Activated CD4-positive, alpha-beta T cell treated with anti-CD3 and anti-CD28 coated beads for 36 hours (primary cell): ENCODE results near the gene TMEM231. TPM values are rescaled to one million over a fixed set of nuclear protein-coding genes. Genes with fewer than 3 reads are reported as not detected.
"Not testable (repeated sequence)": the region's sequence is repeated elsewhere in the genome, so short reads cannot be mapped to it uniquely, and the experiment has no call there.

ENCODE experiments used
- ATAC-seq: fragments of 200-7000 bp; cut with Tn5 transposase; one replicate; pipeline ENCODE4 v1.10.0; 2021; ENCODE audit warnings: mild to moderate bottlenecking, moderate library complexity
- CTCF ChIA-PET: fragments of 350-600 bp; sonication (Branson Sonifier 250); formaldehyde crosslinking; loops from one replicate; lab custom pipeline; 2021; ENCODE audit warnings: antibody characterized with exemption; lab: Charles Lee
- POLR2A ChIA-PET: fragments of 350-600 bp; sonication (Branson Sonifier 250); formaldehyde crosslinking; loops from one replicate; lab custom pipeline; 2021; ENCODE audit warnings: antibody characterized with exemption, inconsistent platforms; lab: Charles Lee
- DNase-seq: peaks from one replicate; pipeline ENCODE4 v3.0.0-alpha.2; 2020
- H3K27ac Mint-ChIP-seq: one replicate; pipeline ENCODE4 v1.8.0; 2021; ENCODE audit warnings: mixed read lengths
- H3K27me3 Mint-ChIP-seq: one replicate; pipeline ENCODE4 v1.8.0; 2021; ENCODE audit warnings: mixed read lengths
- H3K36me3 Mint-ChIP-seq: one replicate; pipeline ENCODE4 v1.8.0; 2021; ENCODE audit warnings: low read depth, mixed read lengths
- H3K4me1 Mint-ChIP-seq: one replicate; pipeline ENCODE4 v1.8.0; 2021; ENCODE audit warnings: mixed read lengths
- H3K4me3 Mint-ChIP-seq: one replicate; pipeline ENCODE4 v1.8.0; 2021; ENCODE audit warnings: mild to moderate bottlenecking, moderate library complexity, mixed read lengths
- H3K9me3 Mint-ChIP-seq: one replicate; pipeline ENCODE4 v1.8.0; 2021; ENCODE audit warnings: low read depth, mixed read lengths
- intact Hi-C, 2 experiments: fragments of 100-400 bp; cut with DNase I in 1 of 2; cut with micrococcal nuclease in 1 of 2; formaldehyde crosslinking; loops; one replicate each; pipeline versions ENCODE4 v1.14.2 to v1.15.1; 2022 to 2024; cut with DNase I, micrococcal nuclease
- total RNA-seq, 2 experiments: library from RNA; stranded (reverse); gene quantifications; one replicate each; pipeline ENCODE4 v1.2.3, GENCODE V29; 2021

The TMEM231 gene
- total RNA-seq, 2 experiments from 2014 or later: 3.6 to 4.1 TPM

DNA sequence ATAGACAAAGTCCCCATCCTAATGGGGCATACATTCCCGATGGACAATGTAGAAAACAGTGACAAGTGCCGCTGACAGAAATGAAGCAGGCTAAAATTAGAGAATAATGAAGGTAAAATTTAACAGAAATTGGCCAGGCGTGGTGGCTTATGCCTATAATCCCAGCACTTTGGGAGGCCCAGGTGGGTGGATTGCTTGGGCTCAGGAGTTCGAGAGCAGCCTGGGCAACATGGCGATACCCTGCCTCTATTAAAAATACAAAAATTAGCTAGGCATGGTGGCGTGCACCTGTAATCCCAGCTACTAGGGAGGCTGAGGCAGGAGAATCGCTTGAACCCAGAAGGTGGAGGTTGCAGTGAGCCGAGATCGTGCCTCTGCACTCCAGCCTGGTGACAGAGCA lies 7.6 kb downstream of the TMEM231 start:
- DNase-seq, H3K4me3 Mint-ChIP-seq, H3K27ac Mint-ChIP-seq, POLR2A ChIA-PET, H3K36me3 Mint-ChIP-seq, CTCF ChIA-PET, intact Hi-C loops, ATAC-seq, H3K9me3 Mint-ChIP-seq, H3K27me3 Mint-ChIP-seq, H3K4me1 Mint-ChIP-seq: not testable (repeated sequence)

DNA sequence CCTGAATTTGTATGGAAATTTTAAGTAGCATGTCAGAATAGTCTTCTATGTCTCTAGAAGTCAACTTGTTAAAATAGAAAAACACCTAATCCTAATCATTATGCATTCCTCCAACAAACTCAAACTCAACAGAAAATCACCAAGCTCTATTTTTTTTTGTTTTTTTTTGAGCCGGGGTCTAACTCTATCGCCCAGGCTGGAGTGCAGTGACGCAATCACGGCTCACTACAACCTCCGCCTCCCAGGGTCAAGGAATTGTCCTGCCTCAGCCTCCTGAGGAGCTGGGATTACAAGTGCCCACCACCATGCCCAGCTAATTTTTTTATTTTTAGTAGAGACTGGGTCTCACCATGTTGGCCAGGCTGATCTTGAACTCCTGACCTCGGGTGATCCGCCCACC lies 9.8 kb downstream of the TMEM231 start:
- Mint-ChIP-seq H3K36me3 (peaks cover 2% of the 10 kb centered on the region), H3K4me1 (peaks cover 4% of the 10 kb centered on the region), H3K4me3 (no peak overlapping the region), H3K27ac (no peak overlapping the region), H3K27me3 (no peaks in the 10 kb centered on the region), H3K9me3 (no peaks in the 10 kb centered on the region)
- intact Hi-C loops: no loop called here
- no peak for DNase-seq
- ChIA-PET CTCF (interaction anchor here (0.6 kb wide), 1 partner anchor 8 kb away, joined by 4 read pairs; no protein-coding TSS in a partner anchor), POLR2A (no interaction called here)
- ATAC-seq: no peak

- ATAC-seq, DNase-seq, H3K27ac Mint-ChIP-seq, H3K4me1 Mint-ChIP-seq, H3K9me3 Mint-ChIP-seq, H3K27me3 Mint-ChIP-seq, POLR2A ChIA-PET, H3K36me3 Mint-ChIP-seq, intact Hi-C loops, H3K4me3 Mint-ChIP-seq: not testable (repeated sequence)
- CTCF ChIA-PET: interaction anchor here (0.6 kb wide), 1 partner anchor 8 kb away, joined by 4 read pairs; no protein-coding TSS in a partner anchor
Measured at GRCh38 chr16:75545879-75546278, 10.2 kb downstream of the TMEM231 start.

GRCh38 chr16:75542462-75542861 lies 13.6 kb downstream of the TMEM231 start:
- CTCF ChIA-PET, H3K36me3 Mint-ChIP-seq, H3K27ac Mint-ChIP-seq, H3K4me3 Mint-ChIP-seq, H3K27me3 Mint-ChIP-seq, DNase-seq, H3K9me3 Mint-ChIP-seq, H3K4me1 Mint-ChIP-seq, POLR2A ChIA-PET, ATAC-seq, intact Hi-C loops: not testable (repeated sequence)

- Mint-ChIP-seq H3K4me3 (no peak overlapping the region), H3K27ac (no peak overlapping the region), H3K36me3 (peaks cover 2% of the 10 kb centered on the region), H3K27me3 (no peaks in the 10 kb centered on the region), H3K9me3 (no peaks in the 10 kb centered on the region), H3K4me1 (no peaks in the 10 kb centered on the region)
- ChIA-PET POLR2A (no interaction called here), CTCF (no interaction called here)
- ATAC-seq: no peak
- DNase-seq: no peak
- intact Hi-C loops: no loop called here
Measured at GRCh38 chr16:75541236-75541635, 14.8 kb downstream of the TMEM231 start.

- ATAC-seq, H3K36me3 Mint-ChIP-seq, DNase-seq, H3K9me3 Mint-ChIP-seq, H3K27me3 Mint-ChIP-seq, intact Hi-C loops, H3K4me3 Mint-ChIP-seq, CTCF ChIA-PET, H3K4me1 Mint-ChIP-seq, POLR2A ChIA-PET, H3K27ac Mint-ChIP-seq: not testable (repeated sequence)
Measured at GRCh38 chr16:75538882-75539565, 17.0 kb downstream of the TMEM231 start.

GRCh38 chr16:75537776-75538175 lies 18.3 kb downstream of the TMEM231 start:
- Mint-ChIP-seq H3K36me3 (peaks cover 2% of the 10 kb centered on the region), H3K4me1 (no peaks in the 10 kb centered on the region), H3K27me3 (no peaks in the 10 kb centered on the region), H3K4me3 (no peak overlapping the region), H3K27ac (no peak overlapping the region), H3K9me3 (no peaks in the 10 kb centered on the region)
- ChIA-PET POLR2A (no interaction called here), CTCF (interaction anchor here (0.6 kb wide), 1 partner anchor 8 kb away, joined by 4 read pairs; no protein-coding TSS in a partner anchor)
- ATAC-seq: no peak
- intact Hi-C loops: no loop called here
- DNase-seq: no peak

- no peak for ATAC-seq
- intact Hi-C loops: no loop called here
- no peaks in the 10 kb centered on the region for H3K9me3 Mint-ChIP-seq
- H3K4me1 Mint-ChIP-seq: no peaks in the 10 kb centered on the region
- no peaks in the 10 kb centered on the region for H3K27me3 Mint-ChIP-seq
- no peak within 1 kb of the TSS for H3K4me3 Mint-ChIP-seq
- no peak for DNase-seq
- H3K36me3 Mint-ChIP-seq: no peaks in the 10 kb centered on the region
- POLR2A ChIA-PET: no interaction called here
- H3K27ac Mint-ChIP-seq: no peak within 1 kb of the TSS
- CTCF ChIA-PET: interaction anchor here (1.0 kb wide), 1 partner anchor 71 kb away, joined by 3 read pairs; no protein-coding TSS in a partner anchor
Measured at GRCh38 chr16:75535901-75536300, 20.2 kb downstream of the TMEM231 start, which contains the start of gene CHST5. Gene CHST5 (minus strand): TSS chr16:75536108. CDS start chr16:75530384, 5,724 bp downstream.

DNA sequence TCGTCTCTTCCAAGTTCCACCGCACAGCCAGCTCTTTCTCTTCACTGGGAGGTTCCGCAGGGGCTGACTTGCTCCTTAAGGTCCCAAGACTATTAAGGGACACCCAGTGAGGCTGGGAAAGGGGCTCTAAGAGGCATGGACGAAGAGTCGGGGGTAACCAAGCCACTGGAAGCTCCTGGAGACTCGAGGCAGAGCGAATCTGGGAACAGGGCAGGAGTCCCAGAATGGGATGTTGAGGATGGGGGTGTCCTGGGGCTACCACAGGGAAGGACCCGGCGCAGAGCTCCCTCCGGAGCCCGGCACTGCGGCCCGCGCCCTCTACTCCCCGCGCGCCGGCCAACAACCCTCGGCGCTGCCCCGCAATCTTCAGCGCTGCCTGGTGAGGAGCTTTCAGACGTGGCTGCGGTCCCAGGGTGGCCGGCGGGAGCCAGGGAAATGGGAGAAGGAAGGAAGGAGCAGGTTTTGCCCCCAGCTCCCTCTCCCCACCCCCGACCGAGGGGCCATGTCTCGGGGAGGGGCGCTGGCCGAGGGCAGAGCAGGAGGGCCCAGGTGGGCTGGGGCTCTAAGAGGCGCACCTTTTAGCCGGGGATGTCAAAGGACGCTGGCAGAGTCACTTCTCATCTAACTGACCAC lies 20.7 kb downstream of the TMEM231 start:
- no peaks in the 10 kb centered on the region for H3K9me3 Mint-ChIP-seq
- H3K4me1 Mint-ChIP-seq: no peaks in the 10 kb centered on the region
- no peak overlapping the region for H3K27ac Mint-ChIP-seq
- intact Hi-C loops: no loop called here
- ATAC-seq: no peak
- ChIA-PET POLR2A (no interaction called here), CTCF (interaction anchor here (0.6 to 1.0 kb wide), 3 partner anchors 28 to 657 kb away, joined by 3 to 4 read pairs (median 3); no protein-coding TSS in a partner anchor)
- DNase-seq: no peak
- H3K4me3 Mint-ChIP-seq: no peak overlapping the region
- no peaks in the 10 kb centered on the region for H3K36me3 Mint-ChIP-seq
- H3K27me3 Mint-ChIP-seq: no peaks in the 10 kb centered on the region

- DNase-seq: no peak
- no peaks in the 10 kb centered on the region for H3K36me3 Mint-ChIP-seq
- no peak overlapping the region for H3K27ac Mint-ChIP-seq
- no peak for ATAC-seq
- POLR2A ChIA-PET: no interaction called here
- intact Hi-C loops: no loop called here
- H3K9me3 Mint-ChIP-seq: no peaks in the 10 kb centered on the region
- CTCF ChIA-PET: interaction anchor here (0.6 to 0.7 kb wide), 2 partner anchors 27 to 656 kb away, joined by 3 to 4 read pairs; no protein-coding TSS in a partner anchor
- H3K4me1 Mint-ChIP-seq: no peaks in the 10 kb centered on the region
- no peaks in the 10 kb centered on the region for H3K27me3 Mint-ChIP-seq
- H3K4me3 Mint-ChIP-seq: no peak overlapping the region
Measured at GRCh38 chr16:75534560-75535205, 21.4 kb downstream of the TMEM231 start.

- POLR2A ChIA-PET: no interaction called here
- no peak for ATAC-seq
- no peaks in the 10 kb centered on the region for H3K36me3 Mint-ChIP-seq
- H3K4me3 Mint-ChIP-seq: no peak overlapping the region
- DNase-seq: no peak
- no peak overlapping the region for H3K27ac Mint-ChIP-seq
- no peaks in the 10 kb centered on the region for H3K4me1 Mint-ChIP-seq
- CTCF ChIA-PET: interaction anchor here (1.2 to 1.7 kb wide), 2 partner anchors 11 to 15 kb away, joined by 3 to 4 read pairs; no protein-coding TSS in a partner anchor
- H3K9me3 Mint-ChIP-seq: no peaks in the 10 kb centered on the region
- intact Hi-C loops: no loop called here
- no peaks in the 10 kb centered on the region for H3K27me3 Mint-ChIP-seq
Measured at GRCh38 chr16:75532791-75533190, 23.3 kb downstream of the TMEM231 start.
